GM19025 (cell line): ENCODE data around the gene NUP153.

ENCODE experiments used
- ATAC-seq: cut with Tn5 transposase; IDR thresholded peaks from one replicate; pipeline ENCODE4 v1.9.1; 2021; ENCODE audit warnings: mild to moderate bottlenecking, low read depth, moderate library complexity; ENCODE audit not compliant: unreplicated experiment

The NUP153 gene

GRCh38 chr6:17672064-17672718 lies 34.5 kb downstream of the NUP153 start:
- no peak for ATAC-seq

- no peak for ATAC-seq
Observed at GRCh38 chr6:17666646-17667045, 40.1 kb downstream of the NUP153 start.

GRCh38 chr6:17665132-17665531 lies 41.6 kb downstream of the NUP153 start:
- no peak for ATAC-seq

GRCh38 chr6:17663226-17663625 lies 43.5 kb downstream of the NUP153 start:
- no peak for ATAC-seq

GRCh38 chr6:17662585-17662984 lies 44.1 kb downstream of the NUP153 start:
- ATAC-seq = no peak

GRCh38 chr6:17656644-17657043 lies 50.1 kb downstream of the NUP153 start:
- ATAC-seq = no peak

- ATAC-seq = no peak
Observed at GRCh38 chr6:17656092-17656491, 50.6 kb downstream of the NUP153 start.

GRCh38 chr6:17653198-17653882 lies 53.4 kb downstream of the NUP153 start:
- ATAC-seq = no peak

GRCh38 chr6:17650656-17651309 lies 55.9 kb downstream of the NUP153 start:
- no peak for ATAC-seq

- no peak for ATAC-seq
Observed at GRCh38 chr6:17648745-17649144, 58.0 kb downstream of the NUP153 start.

- no peak for ATAC-seq
Observed at GRCh38 chr6:17640477-17640917, 66.2 kb downstream of the NUP153 start.

GRCh38 chr6:17638212-17638715 lies 68.5 kb downstream of the NUP153 start:
- ATAC-seq = no peak

GRCh38 chr6:17635568-17635967 lies 71.2 kb downstream of the NUP153 start:
- no peak for ATAC-seq

- no peak for ATAC-seq
Observed at GRCh38 chr6:17633465-17634188, 73.1 kb downstream of the NUP153 start.

GRCh38 chr6:17632934-17633333 lies 73.8 kb downstream of the NUP153 start:
- no peak for ATAC-seq

GRCh38 chr6:17630511-17631073 lies 76.1 kb downstream of the NUP153 start:
- ATAC-seq = no peak

GRCh38 chr6:17629824-17630510 lies 76.8 kb downstream of the NUP153 start:
- no peak for ATAC-seq

GRCh38 chr6:17628873-17629272 lies 77.9 kb downstream of the NUP153 start:
- no peak for ATAC-seq

- ATAC-seq = no peak
Observed at GRCh38 chr6:17624396-17624795, 82.3 kb downstream of the NUP153 start.

GRCh38 chr6:17622144-17622543 lies 84.6 kb downstream of the NUP153 start:
- no peak for ATAC-seq
